ENCODE data around the gene MSH3. TPM values are rescaled to one million over a fixed set of nuclear protein-coding genes. Genes with fewer than 3 reads are reported as not detected.

MSH3 gene
- total RNA-seq, 2 donors from 2014 or later = 6.8 to 9.9 TPM

DNA sequence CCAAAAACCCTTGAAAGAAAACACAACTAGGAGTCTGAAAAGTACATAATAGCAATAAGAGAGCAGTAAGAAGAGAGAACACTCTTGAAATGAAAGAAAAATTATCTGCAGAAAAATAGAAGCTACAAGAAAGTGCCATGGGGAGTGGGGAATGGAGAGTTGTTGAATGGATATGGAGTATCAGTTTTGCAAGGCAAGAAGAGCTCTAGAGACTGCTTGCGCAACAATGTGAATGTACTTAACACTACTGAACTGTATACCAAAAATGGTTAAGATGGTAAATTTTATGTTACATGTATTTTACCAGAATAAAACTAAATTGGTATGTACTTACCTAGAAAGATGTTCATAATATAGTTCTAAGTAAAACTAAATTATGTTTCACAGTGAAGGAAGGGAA, 251.0 kb downstream of the MSH3 start:
- Histone ChIP-seq H3K4me1 (no peaks in the 10 kb centered on the region), H3K9me3 (peaks cover 0 to 20% of the 10 kb centered on the region in 2 donors), H3K27me3 (no peaks in the 10 kb centered on the region), H3K36me3 (no peaks in the 10 kb centered on the region), H3K27ac (no peak overlapping the region), H3K4me3 (no peak overlapping the region)
- TF ChIP-seq, protein P1, sequence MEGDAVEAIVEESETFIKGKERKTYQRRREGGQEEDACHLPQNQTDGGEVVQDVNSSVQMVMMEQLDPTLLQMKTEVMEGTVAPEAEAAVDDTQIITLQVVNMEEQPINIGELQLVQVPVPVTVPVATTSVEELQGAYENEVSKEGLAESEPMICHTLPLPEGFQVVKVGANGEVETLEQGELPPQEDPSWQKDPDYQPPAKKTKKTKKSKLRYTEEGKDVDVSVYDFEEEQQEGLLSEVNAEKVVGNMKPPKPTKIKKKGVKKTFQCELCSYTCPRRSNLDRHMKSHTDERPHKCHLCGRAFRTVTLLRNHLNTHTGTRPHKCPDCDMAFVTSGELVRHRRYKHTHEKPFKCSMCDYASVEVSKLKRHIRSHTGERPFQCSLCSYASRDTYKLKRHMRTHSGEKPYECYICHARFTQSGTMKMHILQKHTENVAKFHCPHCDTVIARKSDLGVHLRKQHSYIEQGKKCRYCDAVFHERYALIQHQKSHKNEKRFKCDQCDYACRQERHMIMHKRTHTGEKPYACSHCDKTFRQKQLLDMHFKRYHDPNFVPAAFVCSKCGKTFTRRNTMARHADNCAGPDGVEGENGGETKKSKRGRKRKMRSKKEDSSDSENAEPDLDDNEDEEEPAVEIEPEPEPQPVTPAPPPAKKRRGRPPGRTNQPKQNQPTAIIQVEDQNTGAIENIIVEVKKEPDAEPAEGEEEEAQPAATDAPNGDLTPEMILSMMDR (IDR thresholded peaks at IDR 0.05) = no peak
- no peak for DNase-seq (ENCODE audit: low spot score)

DNA sequence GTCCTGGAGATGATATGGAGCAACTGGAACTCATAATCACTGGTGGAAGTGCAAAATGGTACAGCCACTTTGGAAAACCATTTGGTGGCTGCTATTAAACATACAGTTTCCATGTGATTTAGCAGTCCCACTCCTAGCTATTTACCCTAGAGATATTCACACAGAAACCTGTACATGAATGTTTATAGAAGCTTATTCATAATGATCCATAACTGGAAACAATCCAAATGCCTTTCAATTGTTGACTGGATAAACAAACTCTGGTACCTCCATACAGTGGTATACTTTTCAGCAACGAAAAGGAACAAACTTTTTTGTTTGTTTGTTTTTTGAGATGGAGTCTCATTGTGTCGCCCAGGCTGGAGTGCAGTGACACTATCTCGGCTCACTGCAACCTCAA, 258.0 kb downstream of the MSH3 start:
- no peak overlapping the region for H3K4me3 ChIP-seq
- DNase-seq (ENCODE audit: low spot score) = no peak
- TF ChIP-seq, protein P1 (IDR thresholded peaks at IDR 0.05) = no peak
- peaks cover 0 to 9% of the 10 kb centered on the region in 2 donors for H3K9me3 ChIP-seq
- H3K36me3 ChIP-seq = no peaks in the 10 kb centered on the region
- no peak overlapping the region for H3K27ac ChIP-seq
- no peaks in the 10 kb centered on the region for H3K4me1 ChIP-seq
- H3K27me3 ChIP-seq = no peaks in the 10 kb centered on the region

DNA sequence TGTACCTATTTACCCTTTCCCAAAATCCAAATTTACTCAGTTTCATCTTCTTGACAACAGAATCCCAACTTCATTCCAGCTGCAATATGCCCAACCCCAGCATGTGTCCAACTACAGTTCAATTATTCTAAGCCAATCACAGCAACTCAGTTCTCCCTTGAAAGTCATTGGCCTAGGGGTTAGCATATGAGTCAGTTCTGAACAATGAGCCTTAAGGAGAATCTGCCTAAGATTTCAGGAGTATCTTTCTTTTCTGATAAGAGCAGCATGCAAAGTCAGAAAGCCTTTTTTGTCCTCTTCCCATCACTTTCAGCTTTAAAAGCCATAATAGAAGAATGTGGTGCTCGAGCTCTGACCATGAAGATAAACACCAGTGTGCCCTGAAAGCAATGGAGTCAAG, 261.3 kb downstream of the MSH3 start:
- no peak overlapping the region for H3K27ac ChIP-seq
- TF ChIP-seq, protein P1 (IDR thresholded peaks at IDR 0.05) = no peak
- H3K9me3 ChIP-seq = peaks cover 0 to 9% of the 10 kb centered on the region in 2 donors
- no peaks in the 10 kb centered on the region for H3K27me3 ChIP-seq
- H3K36me3 ChIP-seq = no peaks in the 10 kb centered on the region
- no peaks in the 10 kb centered on the region for H3K4me1 ChIP-seq
- no peak for DNase-seq (ENCODE audit: low spot score)
- H3K4me3 ChIP-seq = no peak overlapping the region

DNA sequence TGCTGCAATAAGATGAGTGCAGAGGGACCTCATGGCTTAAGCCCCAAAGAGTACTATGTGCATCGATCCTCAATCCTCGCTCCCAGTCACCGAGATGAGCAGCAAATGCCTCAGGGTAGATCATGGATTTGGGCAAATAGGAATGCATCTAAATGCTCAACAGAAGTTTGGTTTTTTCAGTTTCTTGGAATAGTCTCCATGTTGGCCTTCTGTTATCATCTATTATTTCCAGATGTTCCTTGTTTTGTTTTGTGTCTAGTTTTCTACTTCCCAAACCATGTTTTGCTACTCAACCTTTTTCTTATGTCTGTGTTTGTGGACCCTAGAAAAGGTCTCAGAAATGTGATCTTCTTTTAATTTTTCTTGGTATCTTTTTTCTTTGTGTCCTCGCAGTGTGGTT, 262.2 kb downstream of the MSH3 start:
- Histone ChIP-seq H3K4me1 (no peaks in the 10 kb centered on the region), H3K9me3 (peaks cover 0 to 9% of the 10 kb centered on the region in 2 donors), H3K27me3 (no peaks in the 10 kb centered on the region), H3K27ac (no peak overlapping the region), H3K4me3 (no peak overlapping the region), H3K36me3 (no peaks in the 10 kb centered on the region)
- DNase-seq (ENCODE audit: low spot score) = no peak
- TF ChIP-seq, protein P1 (IDR thresholded peaks at IDR 0.05) = no peak

DNA sequence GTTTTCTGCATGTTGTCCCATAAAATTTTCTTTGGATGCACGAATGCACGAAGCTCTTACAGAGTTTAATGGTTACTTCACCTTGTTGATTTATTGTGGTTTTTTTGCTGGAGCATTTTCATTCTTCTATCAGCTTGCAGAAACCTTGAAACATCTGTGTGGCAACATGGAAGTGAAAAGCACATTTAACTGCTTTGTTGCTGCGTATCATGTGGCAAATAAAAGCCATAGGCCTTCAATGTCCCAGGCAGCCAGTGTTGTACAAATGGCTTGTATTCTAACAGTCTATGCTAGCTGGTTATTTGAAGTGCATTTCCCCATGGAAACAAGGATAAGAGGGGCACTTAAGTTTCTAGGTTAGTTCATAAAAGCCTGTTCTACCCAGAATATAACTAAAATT, 263.2 kb downstream of the MSH3 start:
- DNase-seq (ENCODE audit: low spot score) = no peak
- TF ChIP-seq, protein P1 (IDR thresholded peaks at IDR 0.05) = no peak
- no peak overlapping the region for H3K4me3 ChIP-seq

DNA sequence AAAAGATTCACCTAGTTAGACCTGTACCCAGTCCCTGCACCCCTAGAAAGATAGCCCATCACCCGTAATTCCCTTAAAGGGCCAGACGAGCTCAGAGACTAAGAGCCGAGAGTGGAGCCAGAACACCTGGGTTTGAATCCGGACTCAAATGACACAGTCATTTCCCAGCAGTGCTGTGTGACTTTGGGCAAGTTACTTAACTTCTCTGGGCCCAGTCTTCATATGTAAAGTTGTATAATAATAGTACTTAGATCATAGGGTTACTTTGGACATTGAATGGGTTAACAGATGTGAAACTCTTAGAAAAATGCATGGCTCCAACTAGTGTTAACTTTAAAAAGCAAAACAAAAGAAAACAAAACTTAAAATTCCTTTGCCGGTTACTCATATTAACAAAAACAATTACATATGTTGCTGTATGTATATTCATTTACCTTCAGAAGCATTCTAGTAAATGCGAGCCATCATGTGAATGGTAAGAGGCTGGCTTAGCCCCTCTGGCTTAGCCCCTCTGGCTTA, 265.3 kb downstream of the MSH3 start:
- no peaks in the 10 kb centered on the region for H3K9me3 ChIP-seq
- no peak for DNase-seq (ENCODE audit: low spot score)

More for the DNA sequence above, 263.2 kb downstream of the MSH3 start:
- Histone ChIP-seq H3K27me3 (no peaks in the 10 kb centered on the region), H3K36me3 (no peaks in the 10 kb centered on the region), H3K9me3 (no peaks in the 10 kb centered on the region), H3K4me1 (no peaks in the 10 kb centered on the region), H3K27ac (no peak overlapping the region)

More for the DNA sequence above, 265.3 kb downstream of the MSH3 start:
- no peaks in the 10 kb centered on the region for H3K27me3 ChIP-seq
- no peak overlapping the region for H3K27ac ChIP-seq
- TF ChIP-seq, protein P1 (IDR thresholded peaks at IDR 0.05) = no peak
- H3K4me3 ChIP-seq = no peak overlapping the region
- H3K4me1 ChIP-seq = no peaks in the 10 kb centered on the region
- H3K36me3 ChIP-seq = no peaks in the 10 kb centered on the region

Data from right atrium auricular region (tissue), 2 donors.